ENCODE measurements around the gene SMG6. TPM values are rescaled to one million over a fixed set of nuclear protein-coding genes. Genes with fewer than 3 reads are reported as not detected.
A peak's percentile ranks its signal among the peaks of the same experiment; 100 is the strongest.

Gene SMG6
- total RNA-seq, 1 experiment from 2014 or later, result 28.6 TPM

DNA sequence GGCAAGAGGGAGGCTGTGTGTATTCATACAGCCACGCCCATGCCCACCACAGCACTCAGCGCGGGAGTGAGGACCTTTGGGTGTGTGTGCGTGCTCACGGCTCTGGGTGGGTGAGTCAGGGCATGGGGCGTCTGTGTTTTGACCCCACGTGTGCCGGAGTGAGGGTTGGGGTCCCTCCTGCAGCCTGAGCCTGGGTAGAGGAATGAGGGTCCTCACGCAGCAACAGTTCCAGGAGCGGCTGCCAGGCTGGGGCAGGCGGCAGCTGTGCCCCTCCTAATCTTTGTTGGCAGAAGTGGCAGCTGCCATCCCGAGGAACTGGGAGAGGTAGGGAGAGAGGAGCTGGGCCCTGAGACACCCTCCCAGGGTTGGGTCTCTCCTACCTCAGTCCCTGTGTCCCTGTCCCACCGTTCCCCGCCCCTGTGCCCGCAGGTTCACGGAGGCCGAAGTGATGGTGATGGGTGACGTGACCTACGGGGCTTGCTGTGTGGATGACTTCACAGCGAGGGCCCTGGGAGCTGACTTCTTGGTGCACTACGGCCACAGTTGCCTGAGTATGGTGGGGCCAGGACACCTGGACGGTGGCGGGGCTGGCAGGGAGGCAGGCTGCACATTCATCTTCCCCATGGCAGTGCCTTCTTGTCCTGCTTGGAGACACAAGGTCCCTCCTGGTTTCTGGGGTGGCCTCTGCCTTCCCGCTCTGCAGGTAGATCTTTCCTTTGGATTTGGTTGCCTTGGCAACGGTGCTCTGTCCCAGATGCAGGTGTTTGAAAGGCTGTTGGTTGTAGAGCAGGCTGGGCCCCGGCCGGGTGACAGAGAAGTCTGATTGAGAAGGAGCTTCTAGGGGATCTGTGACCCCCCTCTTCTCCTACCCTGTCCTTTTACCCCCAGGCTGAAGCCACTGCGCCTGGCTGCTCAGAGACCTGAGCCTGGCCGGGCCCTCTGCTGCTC is 267.8 kb downstream of the SMG6 start:
- TF ChIP-seq CTCF (conservative IDR thresholded peaks at IDR 0.05), result no peak
- H3K27ac ChIP-seq (ENCODE audit: insufficient read length, low read depth, low read length), result no peak overlapping the region
- H3K56ac ChIP-seq (ENCODE audit: insufficient read length, low read depth, low read length), result no peak overlapping the region
- no peak overlapping the region for H2AK5ac ChIP-seq (ENCODE audit: insufficient read length, low read length)
- H2BK5ac ChIP-seq (ENCODE audit: insufficient read length, low read length), result no peak overlapping the region
- no peak overlapping the region for H2BK20ac ChIP-seq (ENCODE audit: low read depth, low read length, poor library complexity, severe bottlenecking)
- Mint-ChIP-seq H3K27ac (peak overlapping the region in 2 of 3 experiments; percentile 48 to 70; a peak in 1 of 7 replicates), H3K4me3 (no peak overlapping the region), H3K36me3 (ENCODE audit: insufficient read depth in 1 of 3, low read depth in 3 of 3) (peaks cover 0 to 13% (median 11%) of the 10 kb centered on the region in 3 experiments; a peak in 6 of 7 replicates), H3K27me3 (ENCODE audit: low read depth) (no peaks in the 10 kb centered on the region), H3K9me3 (no peaks in the 10 kb centered on the region; a peak in 1 of 5 replicates), H3K4me1 (peaks cover 4 to 26% of the 10 kb centered on the region in 2 experiments)
- H3K79me1 ChIP-seq (ENCODE audit: insufficient read depth, low read depth, low read length, poor library complexity, severe bottlenecking), result no peaks in the 10 kb centered on the region
- no peak overlapping the region for H3K4me2 ChIP-seq (ENCODE audit: insufficient read depth, insufficient read length, low read length)
- no peak overlapping the region for H3T11ph ChIP-seq (ENCODE audit: low read length)
- no CpG with 5 or more reads among the region's 29 CpGs for WGBS (ENCODE audit: extremely low coverage, insufficient read length, low lambda C conversion rate)
- no peaks in the 10 kb centered on the region for H3K79me2 ChIP-seq (ENCODE audit: insufficient read depth, low read length)
- no peaks in the 10 kb centered on the region for H3K4me1 ChIP-seq (ENCODE audit: insufficient read depth, low read length)
- H3K23ac ChIP-seq (ENCODE audit: insufficient read length, low read depth, low read length), result no peak overlapping the region
- no peak overlapping the region for H4K5ac ChIP-seq (ENCODE audit: insufficient read length, low read depth, low read length)
- DNase-seq, result peak; percentile 31
- no peak overlapping the region for H3K18ac ChIP-seq (ENCODE audit: insufficient read length, low read depth, low read length)
- no peak overlapping the region for H2BK12ac ChIP-seq (ENCODE audit: insufficient read length, low read depth, low read length)
- H2BK120ac ChIP-seq (ENCODE audit: low read depth, low read length, poor library complexity, severe bottlenecking), result no peak overlapping the region
- H3K27me3 ChIP-seq (ENCODE audit: insufficient read depth, low read length), result no peaks in the 10 kb centered on the region
- no peak overlapping the region for H3K9ac ChIP-seq (ENCODE audit: extremely low read depth, insufficient read length, low read length)
- no peak overlapping the region for H4K8ac ChIP-seq (replicated peaks; ENCODE audit: insufficient read length, low read depth, low read length)
- no peak overlapping the region for H4K91ac ChIP-seq (ENCODE audit: insufficient read length, low read depth, low read length)
- H4K20me1 ChIP-seq (ENCODE audit: control insufficient read depth, insufficient read depth, insufficient read length), result no peaks in the 10 kb centered on the region
- no peaks in the 10 kb centered on the region for H3K23me2 ChIP-seq (ENCODE audit: insufficient read length, low read depth, low read length, poor library complexity, severe bottlenecking)
- no peaks in the 10 kb centered on the region for H3K9me3 ChIP-seq (ENCODE audit: control insufficient read depth, low read depth, low read length)
- no peak overlapping the region for H3K4ac ChIP-seq (ENCODE audit: low read depth, low read length)
- H2AFZ ChIP-seq (ENCODE audit: low read length), result no peak overlapping the region
- no peak overlapping the region for H2BK15ac ChIP-seq (ENCODE audit: low read depth, low read length)
- H3K14ac ChIP-seq (ENCODE audit: insufficient read depth, low read length), result no peak overlapping the region
